ENCODE data around the gene KSR1. TPM values are rescaled to one million over a fixed set of nuclear protein-coding genes. Genes with fewer than 3 reads are reported as not detected.
"Not testable (repeated sequence)": the region's sequence is repeated elsewhere in the genome, so short reads cannot be mapped to it uniquely, and the experiment has no call there.

Gene KSR1
- total and polyA plus RNA-seq, 4 donors = 19.0 to 75.7 (median 42.6) TPM

- H3K27ac ChIP-seq (ENCODE audit: low read depth in 1 of 2, low read length in 2 of 2) = no peak overlapping the region
- no peaks in the 10 kb centered on the region for H3K4me1 ChIP-seq (ENCODE audit: control insufficient read depth in 1 of 2, insufficient read depth in 2 of 2, low read length in 2 of 2)
- no peak for ATAC-seq (ENCODE audit: low FRiP score)
- 84% methylated on average over 10 of the region's 10 CpGs for WGBS, 2 donors
- no peaks in the 10 kb centered on the region for H3K36me3 ChIP-seq (ENCODE audit: control insufficient read depth in 1 of 2, insufficient read depth in 2 of 2, low read length in 1 of 2)
- H3K9me3 ChIP-seq (ENCODE audit: control insufficient read depth, low read length) = no peaks in the 10 kb centered on the region
- no peak for DNase-seq
- no peaks in the 10 kb centered on the region for H3K27me3 ChIP-seq (ENCODE audit: control insufficient read depth in 1 of 2, insufficient read depth in 2 of 2, low read length in 1 of 2)
- no peak overlapping the region for H3K4me3 ChIP-seq (ENCODE audit: low read length in 2 of 2)
- intact Hi-C loops (cut with DNase I) = no loop called here
Observed at GRCh38 chr17:27424516-27424915, 31.7 kb upstream of the KSR1 start.

- no peaks in the 10 kb centered on the region for H3K4me1 ChIP-seq (ENCODE audit: control insufficient read depth in 1 of 2, insufficient read depth in 2 of 2, low read length in 2 of 2)
- no peaks in the 10 kb centered on the region for H3K36me3 ChIP-seq (ENCODE audit: control insufficient read depth in 1 of 2, insufficient read depth in 2 of 2, low read length in 1 of 2)
- H3K9me3 ChIP-seq (ENCODE audit: control insufficient read depth, low read length) = no peaks in the 10 kb centered on the region
- 95 to 96% methylated on average over 8 of the region's 8 CpGs for WGBS, 2 donors
- no peak overlapping the region for H3K27ac ChIP-seq (ENCODE audit: low read depth in 1 of 2, low read length in 2 of 2)
- no peak overlapping the region for H3K4me3 ChIP-seq (ENCODE audit: low read length in 2 of 2)
- intact Hi-C loops (cut with DNase I) = no loop called here
- no peak for ATAC-seq (ENCODE audit: low FRiP score)
- H3K27me3 ChIP-seq (ENCODE audit: control insufficient read depth in 1 of 2, insufficient read depth in 2 of 2, low read length in 1 of 2) = no peaks in the 10 kb centered on the region
- DNase-seq = no peak
Observed at GRCh38 chr17:27424941-27425340, 31.3 kb upstream of the KSR1 start.

- DNase-seq; H3K4me3 ChIP-seq (ENCODE audit: low read length in 2 of 2); H3K27me3 ChIP-seq (ENCODE audit: control insufficient read depth in 1 of 2, insufficient read depth in 2 of 2, low read length in 1 of 2); H3K9me3 ChIP-seq (ENCODE audit: control insufficient read depth, low read length); H3K4me1 ChIP-seq (ENCODE audit: control insufficient read depth in 1 of 2, insufficient read depth in 2 of 2, low read length in 2 of 2); ATAC-seq (ENCODE audit: low FRiP score); H3K36me3 ChIP-seq (ENCODE audit: control insufficient read depth in 1 of 2, insufficient read depth in 2 of 2, low read length in 1 of 2); intact Hi-C loops (cut with DNase I); H3K27ac ChIP-seq (ENCODE audit: low read depth in 1 of 2, low read length in 2 of 2): not testable (repeated sequence)
- 90 to 97% methylated on average over 6 of the region's 6 CpGs for WGBS, 2 donors
Observed at GRCh38 chr17:27425571-27425970, 30.7 kb upstream of the KSR1 start.

- 94 to 100% methylated on average over 3 of the region's 3 CpGs for WGBS, 2 donors
- Histone ChIP-seq H3K4me3 (ENCODE audit: low read length in 2 of 2) (no peak overlapping the region), H3K4me1 (ENCODE audit: control insufficient read depth in 1 of 2, insufficient read depth in 2 of 2, low read length in 2 of 2) (no peaks in the 10 kb centered on the region), H3K9me3 (ENCODE audit: control insufficient read depth, low read length) (no peaks in the 10 kb centered on the region), H3K27me3 (ENCODE audit: control insufficient read depth in 1 of 2, insufficient read depth in 2 of 2, low read length in 1 of 2) (no peaks in the 10 kb centered on the region), H3K27ac (ENCODE audit: low read depth in 1 of 2, low read length in 2 of 2) (no peak overlapping the region), H3K36me3 (ENCODE audit: control insufficient read depth in 1 of 2, insufficient read depth in 2 of 2, low read length in 1 of 2) (no peaks in the 10 kb centered on the region)
- DNase-seq (no peak), ATAC-seq (ENCODE audit: low FRiP score) (no peak)
- intact Hi-C loops (cut with DNase I) = no loop called here
Observed at GRCh38 chr17:27425991-27426390, 30.3 kb upstream of the KSR1 start.

- H3K27me3 ChIP-seq (ENCODE audit: control insufficient read depth in 1 of 2, insufficient read depth in 2 of 2, low read length in 1 of 2); H3K27ac ChIP-seq (ENCODE audit: low read depth in 1 of 2, low read length in 2 of 2); H3K4me3 ChIP-seq (ENCODE audit: low read length in 2 of 2); DNase-seq; intact Hi-C loops (cut with DNase I); H3K9me3 ChIP-seq (ENCODE audit: control insufficient read depth, low read length); H3K36me3 ChIP-seq (ENCODE audit: control insufficient read depth in 1 of 2, insufficient read depth in 2 of 2, low read length in 1 of 2); H3K4me1 ChIP-seq (ENCODE audit: control insufficient read depth in 1 of 2, insufficient read depth in 2 of 2, low read length in 2 of 2); ATAC-seq (ENCODE audit: low FRiP score): not testable (repeated sequence)
- WGBS, 2 donors = 76 to 77% methylated on average over 2 to 3 of the region's 3 CpGs
Observed at GRCh38 chr17:27426471-27426870, 29.8 kb upstream of the KSR1 start.

GRCh38 chr17:27427166-27427862 is 28.9 kb upstream of the KSR1 start:
- H3K27ac ChIP-seq (ENCODE audit: low read depth in 1 of 2, low read length in 2 of 2); intact Hi-C loops (cut with DNase I); H3K4me1 ChIP-seq (ENCODE audit: control insufficient read depth in 1 of 2, insufficient read depth in 2 of 2, low read length in 2 of 2); H3K4me3 ChIP-seq (ENCODE audit: low read length in 2 of 2); H3K27me3 ChIP-seq (ENCODE audit: control insufficient read depth in 1 of 2, insufficient read depth in 2 of 2, low read length in 1 of 2); H3K9me3 ChIP-seq (ENCODE audit: control insufficient read depth, low read length); H3K36me3 ChIP-seq (ENCODE audit: control insufficient read depth in 1 of 2, insufficient read depth in 2 of 2, low read length in 1 of 2); DNase-seq; ATAC-seq (ENCODE audit: low FRiP score): not testable (repeated sequence)
- 89 to 91% methylated on average over 4 of the region's 5 CpGs for WGBS, 2 donors

GRCh38 chr17:27428781-27429505 is 27.3 kb upstream of the KSR1 start:
- no peak for ATAC-seq (ENCODE audit: low FRiP score)
- no peak for DNase-seq
- H3K27me3 ChIP-seq (ENCODE audit: control insufficient read depth in 1 of 2, insufficient read depth in 2 of 2, low read length in 1 of 2) = no peaks in the 10 kb centered on the region
- no peaks in the 10 kb centered on the region for H3K9me3 ChIP-seq (ENCODE audit: control insufficient read depth, low read length)
- no peak overlapping the region for H3K4me3 ChIP-seq (ENCODE audit: low read length in 2 of 2)
- no peaks in the 10 kb centered on the region for H3K4me1 ChIP-seq (ENCODE audit: control insufficient read depth in 1 of 2, insufficient read depth in 2 of 2, low read length in 2 of 2)
- H3K36me3 ChIP-seq (ENCODE audit: control insufficient read depth in 1 of 2, insufficient read depth in 2 of 2, low read length in 1 of 2) = no peaks in the 10 kb centered on the region
- H3K27ac ChIP-seq (ENCODE audit: low read depth in 1 of 2, low read length in 2 of 2) = no peak overlapping the region
- intact Hi-C loops (cut with DNase I) = no loop called here
- WGBS, 2 donors = 94% methylated on average over 9 of the region's 9 CpGs

- intact Hi-C loops (cut with DNase I) = loop anchor here in 1 of 2 donors (2.0 kb wide), 1 partner anchor 75 kb away; no protein-coding TSS in a partner anchor
- no peak for DNase-seq
- no peak overlapping the region for H3K4me3 ChIP-seq (ENCODE audit: low read length in 2 of 2)
Observed at GRCh38 chr17:27429666-27430382, 26.4 kb upstream of the KSR1 start.

More at GRCh38 chr17:27429666-27430382, 26.4 kb upstream of the KSR1 start:
- ATAC-seq (ENCODE audit: low FRiP score) = no peak
- Histone ChIP-seq H3K27ac (ENCODE audit: low read depth in 1 of 2, low read length in 2 of 2) (no peak overlapping the region), H3K27me3 (ENCODE audit: control insufficient read depth in 1 of 2, insufficient read depth in 2 of 2, low read length in 1 of 2) (no peaks in the 10 kb centered on the region), H3K9me3 (ENCODE audit: control insufficient read depth, low read length) (no peaks in the 10 kb centered on the region), H3K4me1 (ENCODE audit: control insufficient read depth in 1 of 2, insufficient read depth in 2 of 2, low read length in 2 of 2) (no peaks in the 10 kb centered on the region), H3K36me3 (ENCODE audit: control insufficient read depth in 1 of 2, insufficient read depth in 2 of 2, low read length in 1 of 2) (no peaks in the 10 kb centered on the region)
- 83 to 87% methylated on average over 21 of the region's 21 CpGs for WGBS, 2 donors

All from aorta (tissue), 5 donors.